CD4-positive, alpha-beta T cell (primary cell): ENCODE measurements around the gene TMEM132A. TPM values are rescaled to one million over a fixed set of nuclear protein-coding genes. Genes with fewer than 3 reads are reported as not detected.

Experiments
- ATAC-seq: fragments of 200-7000 bp; cut with Tn5 transposase; one replicate; pipeline ENCODE4 v1.10.0; 2022; ENCODE audit warnings: mild to moderate bottlenecking; ENCODE audit not compliant: poor library complexity
- CTCF ChIA-PET: fragments of 350-600 bp; sonication (Branson Sonifier 250); formaldehyde crosslinking; loops from one replicate; lab custom pipeline; 2021; ENCODE audit warnings: antibody characterized with exemption, inconsistent platforms; lab: Charles Lee
- POLR2A ChIA-PET: fragments of 350-600 bp; sonication (Branson Sonifier 250); formaldehyde crosslinking; loops from one replicate; lab custom pipeline; 2021; ENCODE audit warnings: antibody characterized with exemption, inconsistent platforms; lab: Charles Lee
- DNase-seq, 14 experiments: peaks; one replicate each; pipeline ENCODE4 v3.0.0-alpha.2; 2013 to 2020; ENCODE audit warnings: mixed read lengths in 2 of 14
- H3K27ac ChIP-seq, 2 donors: one replicate each; pipeline versions ENCODE4 v1.5.1 to v1.7.0; 2013; ENCODE audit warnings: low read length in 2 of 2, low read depth in 1 of 2, mild to moderate bottlenecking in 1 of 2
- H3K27me3 ChIP-seq, 2 experiments: 1 replicate in 1 of 2; 2 replicates in 1 of 2; pipeline versions ENCODE4 v1.6.1 to v1.7.0; 2013; ENCODE audit warnings: low read length in 2 of 2, control low read depth in 1 of 2, mild to moderate bottlenecking in 1 of 2, moderate library complexity in 1 of 2; ENCODE audit not compliant: insufficient read depth in 2 of 2, control insufficient read depth in 1 of 2
- H3K36me3 ChIP-seq: one replicate; pipeline ENCODE4 v1.6.1; 2013; ENCODE audit warnings: low read length, control low read depth; ENCODE audit not compliant: insufficient read depth
- H3K4me1 ChIP-seq: one replicate; pipeline ENCODE4 v1.6.1; 2013; ENCODE audit warnings: low read length, control low read depth; ENCODE audit not compliant: insufficient read depth
- H3K4me3 ChIP-seq: one replicate; pipeline ENCODE4 v1.5.1; 2013; ENCODE audit warnings: mild to moderate bottlenecking, low read length, moderate library complexity
- H3K9me3 ChIP-seq, 2 experiments: 1 replicate in 1 of 2; 2 replicates in 1 of 2; pipeline versions ENCODE4 v1.6.1 to v1.7.0; 2013; ENCODE audit warnings: low read length in 2 of 2, mild to moderate bottlenecking in 2 of 2, control low read depth in 1 of 2, moderate library complexity in 1 of 2; ENCODE audit not compliant: control insufficient read depth in 1 of 2, insufficient read depth in 1 of 2
- H3K27ac Mint-ChIP-seq: one replicate; pipeline ENCODE4 v1.8.0; 2020; ENCODE audit warnings: mixed read lengths
- H3K27me3 Mint-ChIP-seq: one replicate; pipeline ENCODE4 v1.8.0; 2021; ENCODE audit warnings: mixed read lengths
- H3K36me3 Mint-ChIP-seq: one replicate; pipeline ENCODE4 v1.8.0; 2021; ENCODE audit warnings: low read depth, mixed read lengths
- H3K4me1 Mint-ChIP-seq: one replicate; pipeline ENCODE4 v1.8.0; 2021; ENCODE audit warnings: low read depth, mixed read lengths
- H3K4me3 Mint-ChIP-seq: one replicate; pipeline ENCODE4 v1.8.0; 2020; ENCODE audit warnings: mild to moderate bottlenecking, mixed read lengths
- H3K9me3 Mint-ChIP-seq: one replicate; pipeline ENCODE4 v1.8.0; 2020; ENCODE audit warnings: mixed read lengths
- intact Hi-C, 2 experiments: fragments of 100-400 bp; cut with DNase I in 1 of 2; cut with micrococcal nuclease in 1 of 2; formaldehyde crosslinking; loops; one replicate each; pipeline versions ENCODE4 v1.15.1 to v1.9.0; 2023 to 2025; cut with DNase I, micrococcal nuclease
- total RNA-seq, 174 experiments: library from RNA in 2 of 174; stranded (reverse) in 2 of 174; gene quantifications; one replicate each; pipeline ENCODE4 v1.2.3 and lab custom pipeline; 2021 to 2026
- TF ChIP-seq, protein P1 (sequence below): fragments of 200-600 bp; IDR thresholded peaks from one replicate; pipeline ENCODE4 v1.8.0; 2022; ENCODE audit warnings: antibody characterized with exemption, mild to moderate bottlenecking

TMEM132A gene
- total RNA-seq, 2 experiments from 2014 or later = not detected

DNA sequence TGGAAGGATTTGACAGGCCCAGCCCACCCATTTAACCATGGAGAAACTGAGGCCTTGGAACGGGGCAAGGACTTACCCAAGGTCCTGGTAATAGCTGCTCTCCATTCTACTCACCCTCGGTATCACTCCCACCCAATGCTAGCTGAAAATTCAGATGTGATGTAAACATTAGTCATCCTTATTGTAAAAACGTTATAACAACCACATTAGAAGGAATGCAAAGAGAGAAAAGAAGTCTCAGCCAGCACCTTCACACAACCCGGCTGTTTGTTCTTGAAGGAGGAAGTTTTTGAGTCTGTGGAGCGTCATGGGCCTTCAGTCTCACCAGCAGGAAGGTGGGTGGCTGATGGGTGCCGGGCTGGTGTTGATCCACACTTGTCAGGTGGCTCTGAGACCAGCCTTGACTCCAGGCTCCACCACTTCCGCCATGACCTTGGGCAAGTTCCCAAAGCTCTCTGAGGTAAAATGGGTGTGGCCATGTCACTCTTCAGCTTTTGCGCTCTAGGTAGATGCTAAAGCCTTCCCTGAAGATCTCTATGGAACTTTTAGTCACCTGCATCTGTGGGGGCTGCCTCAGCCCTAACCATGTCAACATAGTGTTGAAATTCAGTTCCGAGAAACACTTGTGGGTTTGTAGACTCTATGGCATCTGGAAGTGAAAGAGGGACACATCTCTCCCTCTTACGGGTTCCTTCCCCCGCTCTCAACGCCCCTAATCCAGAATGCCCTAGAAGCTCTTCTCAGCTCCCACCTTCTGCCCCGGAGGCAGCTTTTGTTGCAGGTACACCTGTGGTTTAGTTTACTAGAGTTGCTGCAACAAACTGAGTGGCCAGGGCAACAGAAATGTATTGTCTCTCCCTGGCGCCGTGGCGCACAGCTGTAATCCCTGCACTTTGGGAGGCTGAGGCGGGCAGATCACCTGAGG, 62.0 kb downstream of the TMEM132A start:
- Mint-ChIP-seq H3K27me3 (no peaks in the 10 kb centered on the region), H3K36me3 (peaks cover 92% of the 10 kb centered on the region), H3K4me3 (peak overlapping the region; percentile 72), H3K27ac (peak overlapping the region; percentile 94), H3K4me1 (peaks cover 98% of the 10 kb centered on the region), H3K9me3 (no peaks in the 10 kb centered on the region)
- H3K27ac ChIP-seq = peak overlapping the region; percentile 86 to 95
- DNase-seq (peak; percentile 81 to 99 (median 90)), ATAC-seq (peak; percentile 81)
- TF ChIP-seq, protein P1, sequence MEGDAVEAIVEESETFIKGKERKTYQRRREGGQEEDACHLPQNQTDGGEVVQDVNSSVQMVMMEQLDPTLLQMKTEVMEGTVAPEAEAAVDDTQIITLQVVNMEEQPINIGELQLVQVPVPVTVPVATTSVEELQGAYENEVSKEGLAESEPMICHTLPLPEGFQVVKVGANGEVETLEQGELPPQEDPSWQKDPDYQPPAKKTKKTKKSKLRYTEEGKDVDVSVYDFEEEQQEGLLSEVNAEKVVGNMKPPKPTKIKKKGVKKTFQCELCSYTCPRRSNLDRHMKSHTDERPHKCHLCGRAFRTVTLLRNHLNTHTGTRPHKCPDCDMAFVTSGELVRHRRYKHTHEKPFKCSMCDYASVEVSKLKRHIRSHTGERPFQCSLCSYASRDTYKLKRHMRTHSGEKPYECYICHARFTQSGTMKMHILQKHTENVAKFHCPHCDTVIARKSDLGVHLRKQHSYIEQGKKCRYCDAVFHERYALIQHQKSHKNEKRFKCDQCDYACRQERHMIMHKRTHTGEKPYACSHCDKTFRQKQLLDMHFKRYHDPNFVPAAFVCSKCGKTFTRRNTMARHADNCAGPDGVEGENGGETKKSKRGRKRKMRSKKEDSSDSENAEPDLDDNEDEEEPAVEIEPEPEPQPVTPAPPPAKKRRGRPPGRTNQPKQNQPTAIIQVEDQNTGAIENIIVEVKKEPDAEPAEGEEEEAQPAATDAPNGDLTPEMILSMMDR = no peak
- H3K4me3 ChIP-seq = peak overlapping the region; percentile 41
- intact Hi-C loops = loop anchor here (1.0 to 5.0 kb wide), 8 partner anchors 15 to 126 kb away; partner anchors contain the start of gene CD6 (in 2 of the 2)
- ChIA-PET CTCF (interaction anchor here (0.6 to 2.3 kb wide), 5 partner anchors 12 to 95 kb away, joined by 3 to 10 read pairs (median 3); no protein-coding TSS in a partner anchor), POLR2A (interaction anchor here (0.6 to 6.7 kb wide), 44 partner anchors 8 to 1854 kb away, joined by 3 to 89 read pairs (median 4); partner anchors contain the start of genes CD5, CYB561A3, TMEM109 and TMEM138)
- no peaks in the 10 kb centered on the region for H3K9me3 ChIP-seq
- no peaks in the 10 kb centered on the region for H3K27me3 ChIP-seq
- H3K36me3 ChIP-seq = peaks cover 55% of the 10 kb centered on the region
- H3K4me1 ChIP-seq = peaks cover 91% of the 10 kb centered on the region

Other genes with a start within 250 kb of the TMEM132A start
- gene MS4A8, start 224.8 kb upstream of the TMEM132A start, total RNA-seq = not detected
- gene MS4A18, start 199.7 kb upstream of the TMEM132A start, total RNA-seq = not detected
- gene MS4A15, start 167.6 kb upstream of the TMEM132A start, total RNA-seq = not detected
- gene MS4A10, start 139.1 kb upstream of the TMEM132A start, total RNA-seq = not detected
- 1 to 10 TPM; 8.0 to 9.0 TPM for gene CCDC86, start 82.3 kb upstream of the TMEM132A start, total RNA-seq
- under 1 TPM; 0.36 TPM for gene PTGDR2, start 68.5 kb upstream of the TMEM132A start, total RNA-seq
- gene ZP1, start 56.9 kb upstream of the TMEM132A start, total RNA-seq = under 1 TPM in 1 of 2 experiments, not detected in 1; 0.20 TPM
- 10 to 100 TPM; 63.2 to 67.3 TPM for gene PRPF19, start 17.9 kb upstream of the TMEM132A start, total RNA-seq
- gene TMEM109, start 10.3 kb upstream of the TMEM132A start, total RNA-seq = 10 to 100 TPM; 27.8 to 32.9 TPM
- 10 to 100 TPM; 10.5 to 11.9 TPM for gene SLC15A3, start 27.7 kb downstream of the TMEM132A start, total RNA-seq
- 100 to 1,000 TPM; 814 to 827 TPM for gene CD6, start 47.2 kb downstream of the TMEM132A start, total RNA-seq
- 100 to 1,000 TPM; 421 to 423 TPM for gene CD5, start 178.0 kb downstream of the TMEM132A start, total RNA-seq
- gene VPS37C, start 237.0 kb downstream of the TMEM132A start, total RNA-seq = 1 to 10 TPM; 1.8 to 2.0 TPM